Measurements from ENCODE around the gene ABTB2. TPM values are rescaled to one million over a fixed set of nuclear protein-coding genes. Genes with fewer than 3 reads are reported as not detected.

Gene ABTB2
- total and polyA plus RNA-seq, 2 experiments from 2014 or later = 8.7 to 9.9 TPM

DNA sequence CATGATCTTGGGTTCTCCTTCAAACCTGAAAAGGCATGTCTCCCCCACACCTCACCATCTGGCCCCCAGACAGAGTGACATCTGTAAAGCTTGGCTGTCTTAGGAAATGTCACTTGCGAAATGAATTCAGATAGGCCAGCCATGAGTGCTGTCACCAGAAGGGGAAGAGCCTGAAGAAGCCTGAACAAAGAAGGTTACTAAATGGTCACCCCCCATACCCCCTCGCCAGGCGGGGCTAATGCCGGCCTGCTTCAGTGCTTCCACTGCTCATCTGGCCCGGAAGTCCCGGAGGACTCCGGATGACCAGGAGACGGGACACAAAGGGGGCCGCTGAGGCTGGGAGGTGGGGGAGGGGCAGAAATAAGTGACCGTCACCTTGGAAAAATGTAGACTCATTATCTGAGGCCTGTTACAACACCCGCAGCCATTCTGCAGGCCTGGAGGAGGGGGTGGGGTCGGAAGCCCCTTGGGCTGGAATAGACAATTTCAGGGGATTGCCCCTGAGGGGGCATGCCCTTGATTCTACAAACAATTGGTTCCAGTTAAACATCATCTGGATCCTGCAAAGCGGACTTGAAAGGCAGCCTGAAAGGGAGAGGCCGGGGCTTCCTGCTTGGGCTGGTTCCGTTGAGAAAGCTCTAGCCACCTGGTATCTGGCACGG is 209.2 kb downstream of the ABTB2 start:
- in situ Hi-C loops (cut with MboI) = no loop called here
- WGBS, 2 experiments (ENCODE audit: low coverage in 1 of 2, low lambda C conversion rate in 2 of 2, missing lambda C conversion rate in 2 of 2) = 88 to 95% methylated on average over 15 to 16 of the region's 16 CpGs
- H3F3A ChIP-seq (ENCODE audit: insufficient read depth) = no peaks in the 10 kb centered on the region
- H3K4me1 ChIP-seq (ENCODE audit: insufficient read depth) = peaks cover 10% of the 10 kb centered on the region
- H3K9me3 ChIP-seq (ENCODE audit: low read depth) = no peaks in the 10 kb centered on the region
- H2AFZ ChIP-seq = no peak overlapping the region
- H3K4me2 ChIP-seq (ENCODE audit: unreplicated experiment) = no peak overlapping the region
- H3K9me2 ChIP-seq (ENCODE audit: insufficient read depth) = no peaks in the 10 kb centered on the region
- no peaks in the 10 kb centered on the region for H3K27me3 ChIP-seq (replicated peaks; ENCODE audit: insufficient read depth)
- H3K36me3 ChIP-seq (ENCODE audit: low read depth) = peaks cover 13% of the 10 kb centered on the region
- H3K27ac ChIP-seq = no peak overlapping the region
- no peak overlapping the region for H3K9ac ChIP-seq
- no peak overlapping the region for H3K4me3 ChIP-seq
- no peak for DNase-seq
- TF ChIP-seq EZH2 (IDR thresholded peaks at IDR 0.05; ENCODE audit: insufficient read depth, poor library complexity, severe bottlenecking) = no peak
- TF ChIP-seq EZH2phosphoT487 (IDR thresholded peaks at IDR 0.05; ENCODE audit: insufficient read depth, low read depth) = no peak
- H3K79me2 ChIP-seq (ENCODE audit: insufficient read depth) = no peaks in the 10 kb centered on the region
- no peaks in the 10 kb centered on the region for H4K20me1 ChIP-seq (ENCODE audit: insufficient read depth)

GRCh38 chr11:34147581-34147980 is 210.2 kb downstream of the ABTB2 start:
- H3K36me3 ChIP-seq (ENCODE audit: low read depth) = peaks cover 14% of the 10 kb centered on the region
- no peaks in the 10 kb centered on the region for H3K9me3 ChIP-seq (ENCODE audit: low read depth)

GRCh38 chr11:34146866-34147265 is 210.9 kb downstream of the ABTB2 start:
- Histone ChIP-seq H4K20me1 (ENCODE audit: insufficient read depth) (no peaks in the 10 kb centered on the region), H3K79me2 (ENCODE audit: insufficient read depth) (no peaks in the 10 kb centered on the region), H3K4me1 (ENCODE audit: insufficient read depth) (peaks cover 10% of the 10 kb centered on the region), H3K9me3 (ENCODE audit: low read depth) (no peaks in the 10 kb centered on the region), H3K9me2 (ENCODE audit: insufficient read depth) (no peaks in the 10 kb centered on the region), H3K27me3 (replicated peaks; ENCODE audit: insufficient read depth) (no peaks in the 10 kb centered on the region), H2AFZ (no peak overlapping the region), H3K27ac (no peak overlapping the region), H3K4me3 (no peak overlapping the region), H3K9ac (no peak overlapping the region), H3K4me2 (ENCODE audit: unreplicated experiment) (no peak overlapping the region), H3F3A (ENCODE audit: insufficient read depth) (no peaks in the 10 kb centered on the region), H3K36me3 (ENCODE audit: low read depth) (peaks cover 20% of the 10 kb centered on the region)
- TF ChIP-seq EZH2phosphoT487 (IDR thresholded peaks at IDR 0.05; ENCODE audit: insufficient read depth, low read depth) (no peak), EZH2 (IDR thresholded peaks at IDR 0.05; ENCODE audit: insufficient read depth, poor library complexity, severe bottlenecking) (no peak)
- WGBS, 2 experiments (ENCODE audit: low coverage in 1 of 2, low lambda C conversion rate in 2 of 2, missing lambda C conversion rate in 2 of 2) = 79 to 86% methylated on average over 5 of the region's 5 CpGs
- DNase-seq = no peak
- in situ Hi-C loops (cut with MboI) = no loop called here

More at GRCh38 chr11:34147581-34147980, 210.2 kb downstream of the ABTB2 start:
- H3K4me3 ChIP-seq = no peak overlapping the region
- no peaks in the 10 kb centered on the region for H3F3A ChIP-seq (ENCODE audit: insufficient read depth)
- WGBS, 2 experiments (ENCODE audit: low coverage in 1 of 2, low lambda C conversion rate in 2 of 2, missing lambda C conversion rate in 2 of 2) = 77 to 80% methylated on average over 8 of the region's 8 CpGs
- H3K9me2 ChIP-seq (ENCODE audit: insufficient read depth) = no peaks in the 10 kb centered on the region
- DNase-seq = no peak
- no peaks in the 10 kb centered on the region for H4K20me1 ChIP-seq (ENCODE audit: insufficient read depth)
- H3K9ac ChIP-seq = no peak overlapping the region
- TF ChIP-seq EZH2 (IDR thresholded peaks at IDR 0.05; ENCODE audit: insufficient read depth, poor library complexity, severe bottlenecking) (no peak), EZH2phosphoT487 (IDR thresholded peaks at IDR 0.05; ENCODE audit: insufficient read depth, low read depth) (no peak)
- H3K4me1 ChIP-seq (ENCODE audit: insufficient read depth) = peaks cover 10% of the 10 kb centered on the region
- H2AFZ ChIP-seq = no peak overlapping the region
- H3K79me2 ChIP-seq (ENCODE audit: insufficient read depth) = no peaks in the 10 kb centered on the region
- H3K4me2 ChIP-seq (ENCODE audit: unreplicated experiment) = no peak overlapping the region
- H3K27me3 ChIP-seq (replicated peaks; ENCODE audit: insufficient read depth) = no peaks in the 10 kb centered on the region
- no peak overlapping the region for H3K27ac ChIP-seq
- in situ Hi-C loops (cut with MboI) = no loop called here

DNA sequence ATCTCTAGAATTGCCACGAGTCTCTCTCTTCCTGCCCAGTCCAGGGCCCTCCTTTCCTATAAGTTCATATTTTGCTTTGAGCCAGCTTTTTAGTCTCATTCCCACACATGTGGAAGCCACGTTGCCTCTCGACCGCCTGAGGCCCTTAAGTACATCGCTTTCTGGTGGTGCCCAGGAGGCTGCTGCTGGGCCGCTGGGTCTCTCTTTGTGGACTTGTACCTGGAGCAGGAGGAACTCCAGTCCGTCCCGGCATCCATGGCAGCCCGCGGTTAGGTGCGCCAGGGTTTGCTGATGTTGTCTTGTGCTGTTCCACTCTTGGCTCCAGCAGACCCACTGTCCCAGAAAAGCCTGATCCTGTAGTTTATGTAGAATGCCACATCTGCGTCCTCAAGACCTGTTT is 211.4 kb downstream of the ABTB2 start:
- Histone ChIP-seq H4K20me1 (ENCODE audit: insufficient read depth) (no peaks in the 10 kb centered on the region), H3K27ac (no peak overlapping the region), H2AFZ (no peak overlapping the region), H3K4me3 (no peak overlapping the region), H3K27me3 (replicated peaks; ENCODE audit: insufficient read depth) (no peaks in the 10 kb centered on the region), H3K79me2 (ENCODE audit: insufficient read depth) (no peaks in the 10 kb centered on the region), H3K9me3 (ENCODE audit: low read depth) (no peaks in the 10 kb centered on the region), H3K9ac (no peak overlapping the region), H3K36me3 (ENCODE audit: low read depth) (peaks cover 23% of the 10 kb centered on the region), H3K4me2 (ENCODE audit: unreplicated experiment) (no peak overlapping the region), H3F3A (ENCODE audit: insufficient read depth) (no peaks in the 10 kb centered on the region), H3K9me2 (ENCODE audit: insufficient read depth) (no peaks in the 10 kb centered on the region), H3K4me1 (ENCODE audit: insufficient read depth) (peaks cover 10% of the 10 kb centered on the region)
- no peak for DNase-seq
- 92 to 95% methylated on average over 12 of the region's 12 CpGs for WGBS, 2 experiments (ENCODE audit: low coverage in 1 of 2, low lambda C conversion rate in 2 of 2, missing lambda C conversion rate in 2 of 2)
- in situ Hi-C loops (cut with MboI) = no loop called here
- TF ChIP-seq EZH2 (IDR thresholded peaks at IDR 0.05; ENCODE audit: insufficient read depth, poor library complexity, severe bottlenecking) = no peak
- TF ChIP-seq EZH2phosphoT487 (IDR thresholded peaks at IDR 0.05; ENCODE audit: insufficient read depth, low read depth) = no peak

Data from GM23248 (cell line).